Measurements from ENCODE around the gene TSHZ2. TPM values are rescaled to one million over a fixed set of nuclear protein-coding genes. Genes with fewer than 3 reads are reported as not detected.

TSHZ2 gene
- total and polyA plus RNA-seq, 2 of the 4 experiments (the other 2 are of a cell fraction): under 0.01 to 0.02 TPM

DNA sequence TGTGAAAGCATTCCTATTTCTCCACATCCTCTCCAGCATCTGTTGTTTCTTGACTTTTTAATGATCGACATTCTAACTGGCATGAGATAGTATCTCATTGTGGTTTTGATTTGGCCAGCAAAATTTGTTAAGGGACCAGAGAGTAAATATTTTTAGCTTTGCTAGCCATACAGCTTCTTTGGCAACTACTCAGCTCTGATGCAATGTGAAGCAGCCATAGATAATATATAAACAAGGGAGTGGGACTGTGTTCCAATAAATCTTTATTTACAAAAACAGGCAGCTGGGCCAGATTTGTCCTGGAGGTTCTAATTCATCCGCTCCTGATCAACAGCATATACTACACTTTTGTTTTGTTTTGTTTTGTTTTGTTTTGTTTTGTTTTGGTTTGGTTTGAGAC, 418.6 kb downstream of the TSHZ2 start:
- H4K8ac ChIP-seq (ENCODE audit: low read depth in 2 of 2, low read length in 2 of 2): no peak overlapping the region
- H3K36me3 ChIP-seq (ENCODE audit: control insufficient read depth, insufficient read depth, low read length): no peaks in the 10 kb centered on the region
- BruUV-seq (replicated peaks): no TSS peak
- no peak overlapping the region for H3K4me2 ChIP-seq (ENCODE audit: low read depth, low read length)
- no peak overlapping the region for H3K4me3 ChIP-seq (ENCODE audit: insufficient read depth, low read depth, low read length)
- no peak overlapping the region for H3K27ac ChIP-seq (ENCODE audit: insufficient read depth, low read length)
- H2AFZ ChIP-seq (replicated peaks; ENCODE audit: low read length, poor library complexity): no peak overlapping the region
- H4K20me1 ChIP-seq (ENCODE audit: insufficient read depth, low read length): no peaks in the 10 kb centered on the region
- H4K91ac ChIP-seq (ENCODE audit: insufficient read depth, low read depth, low read length): no peak overlapping the region
- H2BK15ac ChIP-seq (ENCODE audit: low read depth, low read length): no peak overlapping the region
- no peak overlapping the region for H3K23ac ChIP-seq (ENCODE audit: low read depth, low read length)
- intact Hi-C loops (cut with micrococcal nuclease): no loop called here
- H3K79me1 ChIP-seq (ENCODE audit: low read depth in 1 of 2, low read length in 2 of 2): no peaks in the 10 kb centered on the region
- no peak overlapping the region for H3K4ac ChIP-seq (ENCODE audit: low read depth, low read length)
- H2BK5ac ChIP-seq (ENCODE audit: low read depth, low read length, poor library complexity, severe bottlenecking): no peak overlapping the region
- CTCF ChIA-PET: no interaction called here
- no peak overlapping the region for H2BK120ac ChIP-seq (ENCODE audit: low read depth, low read length)
- no peak overlapping the region for H3K56ac ChIP-seq (ENCODE audit: extremely low read depth, insufficient read depth, low read length)
- no peak for ATAC-seq (ENCODE audit: low read depth)
- H3K18ac ChIP-seq (ENCODE audit: low read depth, low read length): no peak overlapping the region
- no peaks in the 10 kb centered on the region for H3K9me3 ChIP-seq (ENCODE audit: control insufficient read depth, insufficient read depth, low read length)
- no peak overlapping the region for H4K5ac ChIP-seq (ENCODE audit: low read depth, low read length)
- no peak overlapping the region for H2BK20ac ChIP-seq (ENCODE audit: low read depth, low read length)
- no peaks in the 10 kb centered on the region for H3K27me3 ChIP-seq (ENCODE audit: control insufficient read depth, insufficient read depth, low read length)
- in situ Hi-C loops (cut with MboI; ENCODE audit: low sequenced_read_pairs): no loop called here
- DNase-seq: no peak
- no peak for TF ChIP-seq CEBPB (IDR thresholded peaks at IDR 0.05; ENCODE audit: low read depth, low read length)
- TF ChIP-seq MAFK (IDR thresholded peaks at IDR 0.05; ENCODE audit: low read depth, low read length): no peak
- no peak overlapping the region for H2AK9ac ChIP-seq (replicated peaks; ENCODE audit: low read depth, low read length, poor library complexity)
- POLR2A ChIA-PET (ENCODE audit: unreplicated experiment): no interaction called here
- no peaks in the 10 kb centered on the region for H3K9me1 ChIP-seq (ENCODE audit: insufficient read depth, low read length)
- no peak overlapping the region for H3K9ac ChIP-seq (ENCODE audit: low read depth, low read length)
- no peaks in the 10 kb centered on the region for H3K4me1 ChIP-seq (ENCODE audit: control insufficient read depth, insufficient read depth, low read length)
- no peak overlapping the region for H3K14ac ChIP-seq (replicated peaks; ENCODE audit: low read depth, low read length)
- dilution Hi-C loops (cut with HindIII; ENCODE audit: low sequenced_read_pairs, unreplicated experiment): no loop called here
- WGBS, 2 experiments (ENCODE audit: extremely low coverage in 2 of 2, insufficient read length in 1 of 2): no CpG with 5 or more reads among the region's 2 CpGs
- no peak overlapping the region for H2AK5ac ChIP-seq (ENCODE audit: low read depth, low read length)

Data from IMR-90 (cell line).